Left hindlimb (tissue), 1 donor: ENCODE results near the gene SMAD7.

Experiments used
- DNase-seq: peaks from one replicate; pipeline ENCODE4 v3.0.0-alpha.2; 2018

SMAD7 gene

DNA sequence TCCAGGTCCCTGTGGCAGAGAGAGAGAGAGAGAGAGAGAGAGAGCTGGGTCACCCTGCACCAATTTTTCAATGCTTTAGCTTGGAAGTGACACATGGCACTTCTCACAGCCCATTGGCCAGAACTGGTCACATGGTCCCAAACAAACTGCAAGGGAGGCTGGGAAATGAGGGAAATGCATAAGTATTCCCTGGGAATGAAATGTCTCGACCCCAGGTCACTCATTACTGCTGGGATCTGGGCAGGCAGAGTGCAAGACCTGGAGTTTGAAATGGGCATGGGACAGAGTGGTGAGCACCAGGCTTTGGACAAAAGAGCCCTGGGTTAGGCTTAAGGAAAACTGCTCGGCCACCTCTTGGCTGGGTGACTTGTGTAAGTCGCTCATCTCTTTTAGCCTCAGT lies 37.0 kb downstream of the SMAD7 start:
- DNase-seq = peak; percentile 20

GRCh38 chr18:48913201-48913600 lies 37.6 kb downstream of the SMAD7 start:
- DNase-seq = peak; percentile 14

- DNase-seq = peak; percentile 31
These were observed 39.7 kb downstream of the SMAD7 start for GRCh38 chr18:48910972-48911545.

DNA sequence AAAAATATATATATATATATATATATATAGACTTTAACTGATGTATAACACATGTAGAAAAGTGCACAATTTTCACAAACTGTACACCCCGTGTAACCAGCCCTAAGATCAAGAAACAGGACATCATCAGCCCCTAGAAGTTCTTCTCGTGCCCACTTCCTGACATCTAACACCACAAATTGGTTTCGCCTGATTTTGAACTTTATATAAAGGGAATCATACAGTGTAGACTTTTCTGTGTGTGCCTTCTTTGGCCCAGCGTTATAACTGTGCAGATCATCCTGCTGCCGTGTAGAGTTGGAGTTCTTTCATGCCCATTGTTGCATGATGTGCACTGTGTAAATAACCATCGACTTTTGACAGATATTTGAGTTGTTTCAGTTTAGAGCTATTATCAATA lies 41.0 kb downstream of the SMAD7 start:
- DNase-seq = peak; percentile 8

DNA sequence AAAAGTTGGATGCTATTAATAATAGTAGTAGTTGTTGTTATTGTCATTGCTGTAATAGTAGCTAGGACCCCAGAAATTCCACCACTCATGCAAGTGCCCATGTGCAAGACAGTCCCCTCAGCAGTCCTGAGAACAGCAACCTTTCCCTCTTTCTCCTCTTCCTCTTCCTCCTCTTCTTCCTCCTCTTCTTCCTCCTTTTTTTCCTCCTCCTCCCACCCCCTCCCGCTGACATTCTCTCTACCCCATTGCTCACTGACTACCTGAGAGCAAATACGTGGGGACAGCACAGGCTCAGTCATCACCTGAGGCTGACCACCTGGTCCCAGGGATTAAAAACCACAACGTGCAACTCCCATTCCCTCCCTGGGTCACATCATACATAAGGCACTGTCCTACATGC lies 41.8 kb downstream of the SMAD7 start:
- DNase-seq = peak; percentile 7

GRCh38 chr18:48905513-48905912 lies 45.3 kb downstream of the SMAD7 start:
- no peak for DNase-seq

- no peak for DNase-seq
These were observed 45.8 kb downstream of the SMAD7 start for GRCh38 chr18:48904847-48905394.

- DNase-seq = no peak
These were observed 46.7 kb downstream of the SMAD7 start for GRCh38 chr18:48904091-48904490.

DNA sequence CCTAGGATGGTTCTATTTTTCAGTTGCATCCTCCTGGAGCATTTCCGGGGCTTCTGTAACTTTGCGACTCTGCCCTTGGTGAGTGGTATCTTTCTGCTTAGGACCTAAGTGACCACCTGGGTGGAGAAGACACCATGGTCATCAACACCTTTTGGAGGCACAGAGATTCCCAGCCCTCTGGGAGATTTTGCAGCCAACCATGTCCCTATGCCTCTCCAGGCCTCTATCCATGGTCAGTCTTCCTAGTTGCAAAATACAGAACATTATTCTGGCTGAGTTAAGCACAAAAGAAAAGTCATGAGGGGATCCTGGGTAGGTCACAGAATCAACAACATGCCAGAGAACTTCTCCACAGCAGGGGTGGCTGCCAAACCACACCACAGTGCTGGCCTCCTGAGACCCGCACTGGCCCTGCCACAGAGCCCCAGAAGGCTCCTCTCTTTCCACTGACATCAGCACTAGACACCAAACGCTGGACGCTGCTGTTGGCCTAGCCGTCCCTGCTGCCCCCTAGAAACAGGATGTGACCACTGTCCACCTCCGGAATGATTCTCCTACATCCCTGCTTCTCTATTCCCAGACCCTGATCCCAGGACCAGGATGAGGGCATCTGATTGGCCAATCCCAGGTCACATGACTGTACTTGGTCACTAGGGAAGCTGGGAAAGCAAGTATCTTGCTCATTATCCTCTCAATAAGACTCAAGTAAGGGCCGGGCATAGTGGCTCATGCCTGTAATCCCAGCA lies 47.7 kb downstream of the SMAD7 start:
- DNase-seq = peak; percentile 75

DNA sequence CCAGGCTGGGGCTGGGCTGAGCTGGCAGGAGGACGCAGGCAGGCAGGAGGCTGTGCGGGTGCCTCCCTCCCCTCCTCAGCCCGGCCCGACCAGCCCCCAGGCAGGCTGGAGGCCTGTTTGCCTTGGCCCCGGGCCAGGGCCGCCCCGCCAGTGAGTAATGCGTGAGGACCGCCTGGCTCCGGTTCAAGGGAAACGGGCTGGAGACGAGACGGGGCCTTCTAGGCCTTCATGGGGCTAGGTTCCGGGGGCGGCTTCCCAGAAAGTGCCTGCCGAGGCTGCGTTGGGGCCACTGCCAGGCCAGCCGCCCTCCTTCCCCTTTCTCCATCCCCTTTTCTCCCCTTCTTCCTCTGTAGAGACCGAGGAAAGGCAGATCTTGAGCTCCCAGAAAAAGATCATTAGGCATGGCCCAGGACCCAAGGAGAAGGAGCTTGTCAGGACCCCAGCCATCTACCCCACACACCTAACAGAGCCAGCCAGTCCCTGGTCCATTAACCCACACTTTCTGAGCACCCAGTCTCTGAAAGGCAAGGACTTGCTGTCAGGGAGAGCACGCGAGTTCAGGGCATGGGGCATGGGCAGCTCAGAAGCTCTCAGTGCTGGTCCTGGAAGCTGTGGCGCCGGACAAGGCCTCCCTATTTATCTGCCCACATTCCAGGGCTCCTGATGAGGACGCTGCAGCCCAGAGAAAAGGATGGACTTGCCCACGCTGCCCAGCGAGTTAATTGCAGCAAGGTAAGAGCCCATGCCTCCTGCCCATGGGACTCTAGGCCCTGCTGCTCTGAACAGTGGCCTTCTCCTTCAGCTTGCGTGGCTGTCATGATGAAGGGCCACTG lies 48.5 kb downstream of the SMAD7 start:
- peak; percentile 93 for DNase-seq

DNA sequence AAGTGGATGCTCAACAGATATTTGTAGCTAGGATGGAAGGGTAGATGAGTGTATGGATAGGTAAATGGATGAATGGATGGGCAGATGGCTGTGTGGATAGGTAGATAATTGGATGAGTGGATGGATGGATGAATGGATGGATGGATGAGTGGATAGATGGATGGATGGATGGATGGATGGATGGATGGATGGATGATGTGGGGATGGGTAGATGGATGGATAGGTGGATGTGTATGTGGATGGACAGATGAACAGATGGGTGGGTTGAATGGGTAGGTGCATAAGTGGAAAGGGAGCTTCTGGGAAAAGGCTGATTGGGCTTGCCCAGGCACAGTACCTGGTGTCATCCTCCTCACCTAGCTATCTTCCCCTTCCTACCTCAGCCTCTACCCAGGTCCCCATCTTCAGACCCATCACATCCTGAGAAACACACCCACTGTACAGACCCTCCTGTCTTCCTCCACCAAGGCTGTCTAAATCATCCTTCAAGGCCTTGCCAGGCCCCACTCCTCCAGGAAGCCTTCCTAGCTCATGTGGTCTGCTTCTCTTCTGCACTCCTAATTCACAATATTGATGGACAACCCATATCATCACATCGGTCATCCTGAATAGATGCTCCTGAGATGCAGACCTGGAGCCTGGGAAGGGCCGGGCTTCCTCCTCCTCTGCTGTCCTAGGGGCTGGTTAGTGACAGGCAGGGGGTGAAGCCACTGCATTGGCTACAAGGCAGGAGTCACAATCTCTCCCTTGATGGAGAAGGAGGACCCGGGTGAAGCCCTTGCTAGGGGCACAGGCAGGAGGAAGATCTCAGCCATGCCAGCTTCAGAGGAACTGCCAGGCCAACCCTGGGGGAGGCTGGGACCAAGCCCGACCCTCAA lies 49.4 kb downstream of the SMAD7 start:
- no peak for DNase-seq

GRCh38 chr18:48900469-48900868 lies 50.3 kb downstream of the SMAD7 start:
- no peak for DNase-seq

DNA sequence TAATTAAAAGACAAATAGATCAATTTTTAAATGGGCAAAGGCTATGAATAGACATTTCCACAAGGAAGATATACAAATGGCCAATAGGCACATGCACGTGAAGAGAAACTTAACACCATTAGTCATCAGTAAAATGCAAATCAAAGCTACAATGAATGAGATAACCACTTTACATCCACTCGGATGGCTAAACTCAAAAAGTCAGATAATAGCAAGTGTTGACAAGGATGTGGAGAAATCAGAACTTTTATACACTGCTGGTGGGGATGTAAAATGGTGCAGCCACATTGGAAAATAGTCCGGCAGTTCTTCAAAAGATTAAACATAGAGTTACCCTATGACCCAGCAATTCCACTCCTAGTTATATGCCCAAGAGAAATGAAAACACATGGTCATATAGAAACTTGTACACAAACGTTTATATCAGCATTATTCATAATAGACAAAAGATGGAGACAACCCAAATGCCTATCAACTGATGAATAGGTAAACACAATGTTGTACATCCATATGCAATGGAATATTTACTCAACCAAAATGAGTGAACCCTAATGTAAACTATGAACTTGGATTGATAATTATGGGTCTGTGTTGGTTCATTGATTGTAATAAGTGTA lies 51.1 kb downstream of the SMAD7 start:
- DNase-seq = no peak

DNA sequence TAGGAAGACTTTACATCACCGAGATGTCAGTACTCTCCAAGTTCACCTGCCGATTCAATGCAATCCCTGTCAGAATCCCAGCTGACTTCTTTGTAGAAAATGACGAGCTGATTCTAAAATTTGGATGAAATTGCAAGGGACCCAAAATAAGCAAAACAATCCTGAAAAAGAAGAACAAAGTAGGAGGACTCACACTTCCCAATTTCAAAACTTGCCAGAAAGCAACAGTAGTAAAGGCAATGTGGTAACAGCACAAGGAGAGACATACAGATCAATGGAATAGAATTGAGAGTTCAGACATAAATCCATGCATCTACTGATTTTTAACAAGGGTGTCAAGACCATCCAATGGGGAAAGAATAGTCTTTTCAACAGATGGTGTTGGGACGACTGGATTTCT lies 52.2 kb downstream of the SMAD7 start:
- no peak for DNase-seq

DNA sequence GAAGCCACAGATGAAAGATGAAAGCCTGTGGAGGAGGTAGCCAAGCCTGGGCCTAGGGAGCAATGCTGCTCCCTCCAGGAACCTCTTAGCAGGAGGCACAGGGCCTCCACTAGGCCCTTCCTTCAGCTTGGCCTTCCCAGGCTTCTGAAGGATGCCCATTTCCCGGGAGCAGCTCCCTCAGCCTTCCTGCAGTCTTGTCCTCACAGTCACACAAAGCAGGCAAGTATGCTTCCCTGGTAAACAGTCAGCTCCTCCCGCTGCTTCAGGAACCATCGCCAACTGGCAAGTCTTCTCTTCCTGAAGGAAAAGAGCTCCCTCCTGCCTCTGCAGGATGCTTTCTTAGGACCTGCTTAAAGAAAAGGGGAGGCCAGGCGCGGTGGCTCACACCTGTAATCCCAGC lies 53.2 kb downstream of the SMAD7 start:
- DNase-seq = no peak

GRCh38 chr18:48896875-48897511 lies 53.8 kb downstream of the SMAD7 start:
- DNase-seq = no peak

DNA sequence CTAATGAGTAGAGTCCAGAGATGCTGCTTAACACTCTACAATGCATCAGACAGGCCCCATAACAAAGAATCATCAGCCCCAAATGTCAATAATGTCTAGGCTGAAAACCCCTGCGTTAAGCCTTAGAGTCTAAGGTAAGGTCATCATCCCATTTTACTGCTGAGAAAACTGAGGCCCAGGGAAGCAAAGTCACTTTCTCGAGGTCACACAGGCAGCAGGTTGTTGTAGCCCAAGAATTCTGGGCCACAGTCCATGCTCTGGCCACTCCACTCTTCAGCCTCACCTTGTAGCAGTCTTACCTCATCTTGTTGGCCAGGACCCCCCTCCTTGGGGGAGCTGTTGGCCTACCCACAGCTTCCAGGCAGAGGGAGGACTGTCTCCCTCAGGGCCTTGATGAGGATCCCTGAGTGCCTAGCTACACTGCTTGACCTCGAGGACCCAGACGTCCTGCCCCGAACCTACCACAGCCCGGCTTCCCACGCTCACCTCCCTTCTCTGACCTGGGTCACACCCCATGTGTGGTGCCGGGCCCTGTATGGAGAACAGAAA lies 54.4 kb downstream of the SMAD7 start:
- DNase-seq = no peak

DNA sequence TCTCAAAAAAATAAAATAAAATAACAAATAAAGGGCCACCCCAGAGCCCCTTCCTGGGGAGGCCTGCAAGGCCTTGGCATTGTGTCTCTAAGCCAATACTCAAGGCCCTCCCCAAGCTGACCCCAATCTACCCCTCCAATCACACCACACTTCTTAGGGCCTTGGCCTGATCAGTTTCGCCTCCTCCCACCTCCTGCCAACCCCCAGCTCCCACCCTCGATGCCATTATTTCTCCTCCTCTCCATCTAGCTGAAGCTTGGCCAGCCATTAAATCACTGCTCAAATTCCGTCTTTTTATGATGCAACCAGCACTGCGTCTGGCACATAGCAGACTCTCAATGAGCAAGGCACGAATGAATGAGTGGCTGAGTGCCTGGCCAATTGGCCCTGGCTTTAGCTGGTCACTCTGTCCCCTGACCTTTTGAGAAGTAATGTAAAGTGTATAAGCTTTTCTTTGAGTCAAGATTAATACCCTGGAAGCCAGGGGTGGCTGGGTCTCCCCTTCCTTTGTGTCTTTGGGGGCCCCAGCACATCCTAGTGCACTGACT lies 55.9 kb downstream of the SMAD7 start:
- DNase-seq = no peak

GRCh38 chr18:48893608-48894600 lies 56.9 kb downstream of the SMAD7 start:
- no peak for DNase-seq
